HL-60 (cell line): ENCODE measurements around the gene PRKAG2.

Source experiments
- GABPA ChIP-seq: IDR thresholded peaks from 2 replicates; pipeline ENCODE4 v1.6.1; 2012; ENCODE audit warnings: low read depth
- POLR2AphosphoS5 ChIP-seq: IDR thresholded peaks from 2 replicates; pipeline ENCODE4 v1.6.1; 2012; ENCODE audit warnings: low read depth
- TF ChIP-seq, protein P1 (sequence below): IDR thresholded peaks from one replicate; pipeline ENCODE4 v1.5.1; 2011; ENCODE audit warnings: low read length, control low read depth, inconsistent platforms; ENCODE audit not compliant: insufficient read depth
- TF ChIP-seq, protein P2 (sequence below): IDR thresholded peaks from 2 replicates; pipeline ENCODE4 v1.6.1; 2012; ENCODE audit warnings: low read depth; ENCODE audit not compliant: insufficient replicate concordance

DNA sequence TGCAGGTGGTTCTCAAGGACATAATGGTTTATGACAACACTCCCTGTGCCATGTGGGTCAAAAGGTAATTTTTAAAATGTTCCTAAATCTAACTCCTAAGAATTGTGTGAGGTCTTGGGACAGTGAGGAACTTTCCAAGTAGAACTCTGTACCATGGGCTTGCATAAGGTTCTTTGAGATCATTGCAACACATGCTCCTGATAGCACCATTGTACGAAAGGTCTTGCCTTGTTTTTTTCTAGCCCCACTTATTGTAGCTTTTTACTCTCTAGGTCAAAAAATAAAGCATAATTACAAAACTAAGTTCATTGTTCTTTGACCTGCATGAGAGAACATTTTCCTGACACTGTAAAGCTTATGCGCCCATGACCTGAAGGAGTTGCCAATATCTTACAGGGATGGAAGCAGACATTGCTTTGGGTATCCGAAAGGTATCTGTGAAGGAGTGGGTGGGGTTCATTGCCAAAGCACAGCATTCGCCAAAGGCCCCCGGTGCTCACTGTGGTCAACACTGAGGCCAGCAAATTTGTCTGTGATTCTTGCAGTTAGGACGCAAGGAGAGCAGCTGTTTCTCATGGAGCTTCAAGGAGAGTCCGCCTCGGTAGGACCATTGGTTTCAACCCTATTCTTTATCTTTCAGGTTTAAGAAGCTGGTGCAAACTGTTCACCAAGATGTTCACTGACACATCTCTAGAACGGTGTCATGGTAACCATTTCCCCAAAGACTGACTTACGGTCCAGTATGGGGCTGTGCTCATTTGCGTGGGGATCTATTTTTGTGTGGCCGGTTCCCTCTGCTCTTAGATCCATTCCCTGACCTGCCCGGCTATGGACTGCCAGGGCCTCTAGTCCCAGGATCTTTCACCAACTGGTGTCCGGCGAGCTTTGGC lies 7.6 kb upstream of the PRKAG2 start:
- TF ChIP-seq, protein P1, sequence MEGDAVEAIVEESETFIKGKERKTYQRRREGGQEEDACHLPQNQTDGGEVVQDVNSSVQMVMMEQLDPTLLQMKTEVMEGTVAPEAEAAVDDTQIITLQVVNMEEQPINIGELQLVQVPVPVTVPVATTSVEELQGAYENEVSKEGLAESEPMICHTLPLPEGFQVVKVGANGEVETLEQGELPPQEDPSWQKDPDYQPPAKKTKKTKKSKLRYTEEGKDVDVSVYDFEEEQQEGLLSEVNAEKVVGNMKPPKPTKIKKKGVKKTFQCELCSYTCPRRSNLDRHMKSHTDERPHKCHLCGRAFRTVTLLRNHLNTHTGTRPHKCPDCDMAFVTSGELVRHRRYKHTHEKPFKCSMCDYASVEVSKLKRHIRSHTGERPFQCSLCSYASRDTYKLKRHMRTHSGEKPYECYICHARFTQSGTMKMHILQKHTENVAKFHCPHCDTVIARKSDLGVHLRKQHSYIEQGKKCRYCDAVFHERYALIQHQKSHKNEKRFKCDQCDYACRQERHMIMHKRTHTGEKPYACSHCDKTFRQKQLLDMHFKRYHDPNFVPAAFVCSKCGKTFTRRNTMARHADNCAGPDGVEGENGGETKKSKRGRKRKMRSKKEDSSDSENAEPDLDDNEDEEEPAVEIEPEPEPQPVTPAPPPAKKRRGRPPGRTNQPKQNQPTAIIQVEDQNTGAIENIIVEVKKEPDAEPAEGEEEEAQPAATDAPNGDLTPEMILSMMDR = no peak
- TF ChIP-seq POLR2AphosphoS5 = no peak
- TF ChIP-seq, protein P2, sequence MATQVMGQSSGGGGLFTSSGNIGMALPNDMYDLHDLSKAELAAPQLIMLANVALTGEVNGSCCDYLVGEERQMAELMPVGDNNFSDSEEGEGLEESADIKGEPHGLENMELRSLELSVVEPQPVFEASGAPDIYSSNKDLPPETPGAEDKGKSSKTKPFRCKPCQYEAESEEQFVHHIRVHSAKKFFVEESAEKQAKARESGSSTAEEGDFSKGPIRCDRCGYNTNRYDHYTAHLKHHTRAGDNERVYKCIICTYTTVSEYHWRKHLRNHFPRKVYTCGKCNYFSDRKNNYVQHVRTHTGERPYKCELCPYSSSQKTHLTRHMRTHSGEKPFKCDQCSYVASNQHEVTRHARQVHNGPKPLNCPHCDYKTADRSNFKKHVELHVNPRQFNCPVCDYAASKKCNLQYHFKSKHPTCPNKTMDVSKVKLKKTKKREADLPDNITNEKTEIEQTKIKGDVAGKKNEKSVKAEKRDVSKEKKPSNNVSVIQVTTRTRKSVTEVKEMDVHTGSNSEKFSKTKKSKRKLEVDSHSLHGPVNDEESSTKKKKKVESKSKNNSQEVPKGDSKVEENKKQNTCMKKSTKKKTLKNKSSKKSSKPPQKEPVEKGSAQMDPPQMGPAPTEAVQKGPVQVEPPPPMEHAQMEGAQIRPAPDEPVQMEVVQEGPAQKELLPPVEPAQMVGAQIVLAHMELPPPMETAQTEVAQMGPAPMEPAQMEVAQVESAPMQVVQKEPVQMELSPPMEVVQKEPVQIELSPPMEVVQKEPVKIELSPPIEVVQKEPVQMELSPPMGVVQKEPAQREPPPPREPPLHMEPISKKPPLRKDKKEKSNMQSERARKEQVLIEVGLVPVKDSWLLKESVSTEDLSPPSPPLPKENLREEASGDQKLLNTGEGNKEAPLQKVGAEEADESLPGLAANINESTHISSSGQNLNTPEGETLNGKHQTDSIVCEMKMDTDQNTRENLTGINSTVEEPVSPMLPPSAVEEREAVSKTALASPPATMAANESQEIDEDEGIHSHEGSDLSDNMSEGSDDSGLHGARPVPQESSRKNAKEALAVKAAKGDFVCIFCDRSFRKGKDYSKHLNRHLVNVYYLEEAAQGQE = no peak
- no peak for TF ChIP-seq GABPA
